NCI-H82 treated with DMSO at 0.1 percent for 48 hours (cell line): Measurements from ENCODE around the gene CD1C.
"Not testable (repeated sequence)": the region's sequence is repeated elsewhere in the genome, so short reads cannot be mapped to it uniquely, and the experiment has no call there.

Experiments used
- DNase-seq: peaks from one replicate; lab custom pipeline; 2025; ENCODE audit not compliant: unreplicated experiment; lab: John Stamatoyannopoulos, UW

The CD1C gene

DNA sequence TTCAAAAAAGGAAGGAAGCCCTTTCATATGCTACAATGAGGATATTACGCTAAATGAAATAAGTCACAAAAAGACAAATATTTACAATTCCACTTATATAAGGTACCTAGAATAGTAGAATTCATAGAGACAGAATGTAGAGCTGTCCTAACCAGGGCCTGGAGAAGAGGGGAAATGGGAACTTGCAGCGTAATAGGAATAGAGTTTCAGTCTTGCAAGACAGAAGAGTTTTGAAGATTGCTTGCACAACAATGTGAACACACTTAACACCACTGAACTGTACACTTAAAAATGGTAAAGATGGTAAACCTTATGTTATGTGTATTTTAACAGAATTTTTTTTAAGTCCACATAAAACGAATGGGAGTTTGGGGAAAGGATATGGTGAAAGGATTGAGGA, 38.7 kb downstream of the CD1C start:
- no peak for DNase-seq

DNA sequence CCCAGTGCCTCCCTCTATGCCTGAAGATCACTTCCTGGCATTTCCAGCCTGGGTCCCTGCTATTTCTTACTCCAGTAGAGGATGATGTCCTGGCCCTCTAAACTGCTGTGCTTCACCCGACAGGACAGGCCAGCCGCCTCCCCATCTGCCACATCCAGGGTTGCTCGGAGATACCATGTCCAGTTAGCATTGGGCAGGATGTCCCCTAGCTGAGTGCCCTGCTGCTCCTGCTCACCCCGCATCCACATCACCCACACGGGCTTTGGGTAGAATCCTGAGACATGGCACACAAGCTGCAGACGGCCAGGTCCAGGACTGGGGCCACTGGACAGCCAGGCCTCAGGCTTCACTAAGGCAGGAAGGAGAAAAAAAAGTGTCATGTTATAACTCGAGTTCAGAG, 39.6 kb downstream of the CD1C start:
- no peak for DNase-seq

DNA sequence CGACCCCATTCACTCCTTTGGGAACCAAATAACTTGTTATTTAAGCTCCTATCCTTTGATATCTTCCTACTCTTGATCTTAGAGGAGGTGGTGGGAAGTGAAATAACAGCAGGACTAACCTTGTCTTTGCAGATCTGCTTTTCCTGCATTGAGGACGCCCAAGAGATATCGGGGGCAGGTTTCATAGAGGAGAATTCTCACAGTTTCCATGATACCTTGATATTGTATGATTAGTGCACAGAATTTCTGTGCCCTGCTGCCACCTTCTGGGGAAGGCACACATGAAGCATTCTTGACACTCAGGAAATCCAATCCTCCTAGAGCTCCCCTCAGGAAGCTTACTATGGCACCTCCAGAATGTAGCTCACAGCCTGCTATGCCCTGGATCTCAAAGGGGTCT, 40.0 kb downstream of the CD1C start:
- no peak for DNase-seq

DNA sequence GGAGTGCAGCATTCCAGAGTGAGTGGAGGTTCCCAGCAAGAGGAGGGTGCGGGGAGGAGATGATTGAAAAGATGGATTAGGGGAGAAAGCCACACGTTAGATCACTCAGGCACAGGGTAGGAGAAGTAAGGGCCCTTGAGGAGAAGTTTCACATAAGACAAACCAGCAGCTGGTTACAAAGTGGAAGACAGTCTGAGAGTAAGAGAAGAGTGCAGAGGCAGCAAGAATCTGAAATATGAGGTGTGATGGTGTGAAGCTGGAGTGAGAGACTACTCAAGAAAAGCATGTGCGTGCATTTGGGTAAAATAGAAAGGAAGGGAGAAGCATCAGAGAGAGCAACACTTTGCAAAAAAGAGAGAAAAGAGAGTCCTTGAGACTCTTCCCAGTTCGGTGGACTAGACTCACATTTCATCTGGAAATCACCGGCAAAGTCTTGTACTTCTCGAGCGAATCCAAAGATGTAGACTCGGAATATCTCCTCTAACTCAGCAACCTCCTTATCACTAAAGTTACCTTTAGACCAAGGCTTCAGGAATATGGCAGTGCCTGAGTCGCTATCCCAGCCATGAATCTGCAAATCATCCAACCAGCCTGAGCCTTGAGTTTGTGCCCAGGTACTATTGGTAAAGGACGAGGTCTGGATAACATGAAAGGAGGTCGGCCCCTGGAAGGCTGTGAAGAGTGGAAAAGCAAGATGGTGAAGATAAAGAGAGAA, 40.8 kb downstream of the CD1C start:
- DNase-seq = no peak

DNA sequence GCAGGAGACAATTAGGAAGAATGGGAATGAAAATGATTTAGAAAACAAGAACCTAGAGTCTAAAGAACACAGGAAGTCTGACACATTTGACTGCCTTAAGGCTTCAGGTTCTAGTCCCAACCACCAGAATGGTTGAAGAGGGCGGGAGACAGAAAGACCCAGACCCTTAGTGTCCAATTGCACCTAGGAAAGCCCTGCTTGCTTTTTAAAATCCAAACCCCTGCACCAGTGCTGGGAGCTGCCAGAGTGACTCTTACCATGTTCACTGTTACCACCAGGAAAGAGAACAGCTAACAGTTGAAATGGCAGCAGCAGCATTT, 41.3 kb downstream of the CD1C start:
- DNase-seq = no peak

DNA sequence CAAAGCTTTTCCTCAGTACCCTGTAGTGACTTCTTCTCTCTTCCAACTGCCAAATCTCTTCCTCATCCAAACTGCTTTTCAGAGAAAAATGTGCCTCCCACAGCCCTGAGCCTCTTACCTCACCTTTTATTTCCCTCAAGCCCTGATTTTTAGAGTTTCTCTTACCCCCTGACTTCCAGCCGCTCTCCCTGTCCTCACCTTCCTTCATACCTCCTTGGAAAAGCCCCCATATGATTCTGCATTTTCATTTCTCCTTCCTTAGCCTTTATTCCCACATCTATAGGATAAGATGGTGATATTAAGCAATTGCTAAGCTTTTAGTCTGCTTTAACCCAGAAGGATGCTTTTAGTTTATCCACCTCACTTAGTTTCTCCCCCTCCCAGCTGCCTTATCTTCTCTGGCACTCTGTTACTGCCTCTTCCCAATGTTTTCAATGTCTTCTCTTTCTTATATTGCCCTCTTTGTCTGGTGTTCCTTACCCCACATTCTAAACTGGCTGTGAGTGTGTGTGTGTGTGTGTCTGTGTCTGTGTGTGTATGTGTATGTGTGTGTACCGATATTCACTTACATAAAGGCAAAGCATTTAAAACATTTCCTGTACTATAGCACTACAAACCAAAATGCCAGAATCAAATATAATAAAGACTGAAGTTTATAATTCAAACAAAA, 41.9 kb downstream of the CD1C start, which contains the start of gene CD1B:
TSS of gene CD1B (minus strand) at position 51 of the 670 bp plus-strand sequence. CDS start 108 bp downstream, outside the sequence.
- no peak for DNase-seq

DNA sequence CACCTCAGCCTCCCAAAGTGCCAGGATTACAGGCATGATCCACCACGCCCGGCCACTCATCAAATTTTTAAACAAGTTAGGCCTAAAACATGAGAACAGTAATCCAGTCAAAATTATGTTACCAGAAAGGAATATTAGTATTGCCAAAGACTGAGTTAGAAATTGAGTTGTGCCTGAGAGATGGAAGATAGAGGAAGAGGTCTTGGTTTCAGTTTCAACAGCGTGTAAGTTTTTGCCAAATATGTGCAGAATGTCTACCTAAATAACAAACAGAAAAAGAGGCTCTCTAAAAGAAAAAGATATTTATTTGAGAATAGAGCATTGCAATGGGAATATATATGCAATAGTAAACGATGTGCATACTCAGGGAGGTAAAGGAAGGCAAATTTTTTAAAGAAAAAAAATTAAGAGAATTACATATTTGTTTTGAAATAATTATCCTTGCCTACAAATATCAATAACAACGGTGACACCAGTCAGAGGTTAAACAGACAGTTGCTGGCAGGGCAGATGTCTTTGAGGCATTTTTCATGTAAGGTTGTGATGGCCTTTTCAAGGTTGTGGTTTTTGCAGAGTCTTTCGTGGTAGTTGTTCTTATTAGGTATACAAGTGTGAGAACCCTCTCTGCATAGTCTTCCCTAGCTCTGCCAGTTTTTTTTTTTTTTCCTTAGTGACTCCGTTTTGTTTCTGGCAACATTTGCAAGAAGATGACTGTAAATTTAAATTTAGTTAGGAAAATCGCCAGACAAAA, 43.9 kb downstream of the CD1C start:
- no peak for DNase-seq

DNA sequence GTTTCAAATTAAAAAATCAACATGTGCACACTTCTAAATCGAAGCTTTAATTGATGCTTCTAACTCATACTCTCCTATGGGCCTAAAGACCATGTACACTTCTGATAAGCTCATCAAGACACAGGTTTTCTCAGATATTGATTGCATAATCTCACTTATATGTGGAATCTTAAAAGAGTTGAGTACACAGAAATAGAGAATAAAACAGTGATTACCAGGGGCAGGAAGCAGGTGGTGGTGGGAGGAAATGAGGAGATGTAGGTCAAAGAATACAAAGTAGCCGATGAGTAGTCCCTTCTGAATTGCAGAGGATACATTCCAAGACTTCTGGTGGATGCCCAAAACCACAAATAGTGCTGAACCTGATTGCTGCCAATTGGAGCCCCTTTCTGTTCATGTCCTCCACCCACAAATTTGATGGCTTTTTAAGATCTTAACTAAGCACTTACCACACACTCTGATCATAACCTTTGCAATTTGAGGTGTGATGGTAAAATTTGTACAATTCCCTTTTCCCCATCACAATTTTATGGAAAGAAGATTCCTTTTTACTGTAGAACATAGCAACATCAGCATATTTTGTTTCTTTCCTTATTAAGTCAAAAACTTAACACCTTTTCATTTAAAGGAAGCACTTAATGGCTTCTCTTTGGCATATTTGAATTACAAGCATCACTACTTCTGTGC, 44.9 kb downstream of the CD1C start:
- no peak for DNase-seq

DNA sequence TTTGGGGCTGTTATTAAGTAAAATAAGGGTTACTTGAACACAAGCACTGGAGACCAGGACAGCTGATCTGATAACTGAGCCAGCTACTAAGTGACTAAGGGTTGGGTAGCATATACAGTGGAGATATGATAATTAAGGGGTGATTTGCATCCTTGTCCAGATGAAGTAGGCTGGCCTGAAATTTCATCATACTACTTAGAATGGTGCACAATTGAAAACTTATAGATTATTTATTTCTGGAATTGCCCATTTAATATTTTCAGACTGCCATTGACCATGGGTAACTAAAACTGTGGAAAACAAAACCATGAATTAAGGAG, 45.5 kb downstream of the CD1C start:
- no peak for DNase-seq

DNA sequence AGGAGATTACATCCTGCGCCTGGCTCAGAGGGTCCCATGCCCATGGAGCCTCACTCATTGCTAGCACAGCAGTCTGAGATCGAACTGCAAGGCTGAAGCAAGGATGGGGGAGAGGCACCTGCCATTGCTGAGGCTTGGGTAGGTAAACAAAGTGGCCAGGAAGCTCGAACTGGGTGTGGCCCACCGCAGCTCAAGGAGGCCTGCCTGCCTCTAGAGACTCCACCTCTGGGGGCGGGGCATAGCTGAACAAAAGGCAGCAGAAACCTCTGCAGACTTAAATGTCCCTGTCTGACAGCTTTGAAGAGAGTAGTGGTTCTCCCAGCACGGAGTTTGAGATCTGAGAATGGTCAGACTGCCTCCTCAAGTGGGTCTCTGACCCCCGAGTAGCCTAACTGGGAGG, 46.7 kb downstream of the CD1C start:
- not testable (repeated sequence) for DNase-seq
